ENCODE results near the gene FSD2. TPM values are rescaled to one million over a fixed set of nuclear protein-coding genes. Genes with fewer than 3 reads are reported as not detected.

FSD2 gene
- total RNA-seq = not detected

DNA sequence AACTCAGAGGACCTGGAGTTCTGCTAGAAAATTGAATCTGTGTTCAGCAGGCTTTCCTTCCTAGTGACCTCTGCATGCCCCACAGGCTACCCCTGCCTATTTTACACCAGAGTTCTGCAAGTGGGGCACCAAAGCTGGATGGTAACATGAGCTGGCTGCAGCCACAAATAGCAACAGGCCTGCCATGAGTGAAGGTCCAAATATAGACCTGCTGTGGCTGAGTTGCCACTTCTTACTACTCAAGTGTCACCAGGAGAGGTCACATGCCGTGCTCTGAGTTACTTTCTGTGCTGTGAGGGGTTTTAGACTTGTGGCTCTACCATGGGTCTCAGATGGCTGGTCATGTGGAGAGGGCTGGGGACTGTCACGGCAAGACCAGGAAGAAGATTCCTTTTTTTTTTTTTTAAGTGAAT, at the start of gene FSD2:
Gene FSD2 (minus strand): TSS at position 76 of the 413 bp plus-strand sequence. CDS start 18,679 bp downstream, outside the sequence.
- DNase-seq (ENCODE audit: low spot score) (no peak), ATAC-seq (ENCODE audit: low FRiP score) (no peak)
- TF ChIP-seq, protein P1, sequence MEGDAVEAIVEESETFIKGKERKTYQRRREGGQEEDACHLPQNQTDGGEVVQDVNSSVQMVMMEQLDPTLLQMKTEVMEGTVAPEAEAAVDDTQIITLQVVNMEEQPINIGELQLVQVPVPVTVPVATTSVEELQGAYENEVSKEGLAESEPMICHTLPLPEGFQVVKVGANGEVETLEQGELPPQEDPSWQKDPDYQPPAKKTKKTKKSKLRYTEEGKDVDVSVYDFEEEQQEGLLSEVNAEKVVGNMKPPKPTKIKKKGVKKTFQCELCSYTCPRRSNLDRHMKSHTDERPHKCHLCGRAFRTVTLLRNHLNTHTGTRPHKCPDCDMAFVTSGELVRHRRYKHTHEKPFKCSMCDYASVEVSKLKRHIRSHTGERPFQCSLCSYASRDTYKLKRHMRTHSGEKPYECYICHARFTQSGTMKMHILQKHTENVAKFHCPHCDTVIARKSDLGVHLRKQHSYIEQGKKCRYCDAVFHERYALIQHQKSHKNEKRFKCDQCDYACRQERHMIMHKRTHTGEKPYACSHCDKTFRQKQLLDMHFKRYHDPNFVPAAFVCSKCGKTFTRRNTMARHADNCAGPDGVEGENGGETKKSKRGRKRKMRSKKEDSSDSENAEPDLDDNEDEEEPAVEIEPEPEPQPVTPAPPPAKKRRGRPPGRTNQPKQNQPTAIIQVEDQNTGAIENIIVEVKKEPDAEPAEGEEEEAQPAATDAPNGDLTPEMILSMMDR (IDR thresholded peaks at IDR 0.05) = no peak

- ATAC-seq (ENCODE audit: low FRiP score) = no peak
- TF ChIP-seq, protein P1 (IDR thresholded peaks at IDR 0.05) = no peak
- DNase-seq (ENCODE audit: low spot score) = no peak
Measured at GRCh38 chr15:82854554-82854953, 48.7 kb upstream of the FSD2 start.

DNA sequence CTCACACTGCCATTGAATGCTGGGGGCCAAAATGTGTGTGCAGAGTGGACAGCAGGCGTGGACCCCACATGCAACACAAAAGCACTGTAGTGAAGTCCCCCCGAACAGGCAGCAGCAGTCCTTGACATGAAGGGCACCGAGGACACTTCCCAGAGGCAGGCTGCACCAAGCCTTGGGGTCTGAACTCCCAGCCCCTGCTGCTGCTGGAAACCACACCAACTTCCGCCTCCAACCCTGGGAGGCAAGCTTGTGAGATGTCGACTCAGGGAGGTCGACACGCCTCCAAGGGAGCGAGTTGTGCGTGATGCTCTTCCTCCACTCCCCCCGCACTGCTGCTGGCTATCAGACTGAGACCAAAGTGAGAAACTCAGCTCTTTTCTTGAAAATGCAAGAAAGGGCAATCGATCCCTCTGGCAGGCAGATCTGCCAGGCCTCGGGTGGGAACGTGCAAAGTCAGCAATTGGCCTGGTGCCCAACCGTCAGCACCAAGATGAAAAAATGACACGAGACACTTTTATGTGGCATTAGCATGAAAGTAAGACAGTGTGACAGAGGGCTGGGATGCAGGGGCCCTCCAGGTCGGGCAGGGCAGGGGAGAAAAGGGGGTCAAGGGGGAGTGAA, 47.2 kb upstream of the FSD2 start:
- DNase-seq (ENCODE audit: low spot score) (no peak), ATAC-seq (ENCODE audit: low FRiP score) (no peak)
- TF ChIP-seq, protein P1 (IDR thresholded peaks at IDR 0.05) = no peak

DNA sequence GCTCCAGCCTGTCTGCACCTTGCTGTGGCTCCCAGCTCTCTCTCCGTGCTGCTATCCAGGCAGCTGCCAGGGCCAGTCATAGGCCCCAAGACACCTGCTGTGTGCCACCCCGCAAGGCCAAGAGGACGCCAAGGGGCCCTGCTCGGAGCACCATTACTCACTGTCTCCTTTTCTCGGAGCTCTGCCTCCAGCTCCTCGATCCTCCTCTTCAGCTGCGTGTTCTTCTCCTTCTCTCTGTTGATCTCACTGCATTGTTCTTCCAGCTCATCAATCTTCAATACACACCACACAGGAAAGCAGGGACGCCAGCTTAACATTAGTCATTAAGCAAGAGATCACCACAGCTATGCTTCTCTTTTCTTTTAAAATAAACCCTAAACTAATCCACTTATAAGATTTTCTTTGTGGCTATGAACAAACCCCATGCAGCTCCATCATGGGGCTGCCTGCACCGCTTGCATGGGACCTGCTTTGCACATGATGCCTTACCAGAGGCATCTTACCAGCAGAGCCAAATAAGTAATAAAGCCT, 46.2 kb upstream of the FSD2 start:
- TF ChIP-seq, protein P1 (IDR thresholded peaks at IDR 0.05) = no peak
- no peak for DNase-seq (ENCODE audit: low spot score)

GRCh38 chr15:82851306-82851850, 45.5 kb upstream of the FSD2 start:
- TF ChIP-seq, protein P1 (IDR thresholded peaks at IDR 0.05) = no peak
- ATAC-seq (ENCODE audit: low FRiP score) (no peak), DNase-seq (ENCODE audit: low spot score) (no peak)

More for the DNA sequence above, 46.2 kb upstream of the FSD2 start:
- ATAC-seq (ENCODE audit: low FRiP score) = no peak

DNA sequence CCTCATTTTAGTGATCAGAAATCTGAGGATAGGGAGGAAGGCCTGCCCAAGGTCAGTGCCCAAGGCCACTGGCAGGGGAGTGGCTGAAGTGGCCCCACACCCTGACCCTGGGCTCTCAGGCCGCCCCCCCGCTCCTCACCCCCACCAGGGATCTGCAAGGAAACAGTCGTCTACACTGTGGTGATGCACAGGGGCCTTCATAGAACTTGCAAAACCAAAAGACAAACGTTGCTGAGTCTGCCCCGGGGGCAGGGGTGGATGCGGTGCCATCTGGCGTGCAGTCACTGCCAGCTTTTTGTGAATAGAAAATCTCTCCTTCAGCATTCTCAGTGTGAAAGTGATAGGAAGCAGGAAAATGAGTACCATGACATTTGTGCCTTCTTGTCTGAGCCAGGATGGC, 44.9 kb upstream of the FSD2 start:
- DNase-seq (ENCODE audit: low spot score) (no peak), ATAC-seq (ENCODE audit: low FRiP score) (no peak)
- TF ChIP-seq, protein P1 (IDR thresholded peaks at IDR 0.05) = no peak

Measured in omental fat pad (tissue), 4 donors.